HG03139 (cell line): ENCODE measurements around the gene MLX.
"Not testable (repeated sequence)": the region's sequence is repeated elsewhere in the genome, so short reads cannot be mapped to it uniquely, and the experiment has no call there.

ENCODE experiments used
- ATAC-seq: cut with Tn5 transposase; IDR thresholded peaks from one replicate; pipeline ENCODE4 v1.9.1; 2021; ENCODE audit not compliant: unreplicated experiment

MLX gene

GRCh38 chr17:42536048-42536371 is 30.9 kb upstream of the MLX start, which contains the start of gene NAGLU:
NAGLU (plus strand) TSS chr17:42536241; CDS start chr17:42536273, 32 bp downstream.
- peak; percentile 72 for ATAC-seq

- peak; percentile 41 for ATAC-seq
Measured at GRCh38 chr17:42536372-42537155, 30.3 kb upstream of the MLX start.

- no peak for ATAC-seq
Measured at GRCh38 chr17:42537156-42537805, 29.6 kb upstream of the MLX start.

GRCh38 chr17:42537826-42538451 is 29.0 kb upstream of the MLX start:
- no peak for ATAC-seq

- ATAC-seq, result no peak
Measured at GRCh38 chr17:42538482-42538881, 28.4 kb upstream of the MLX start.

- not testable (repeated sequence) for ATAC-seq
Measured at GRCh38 chr17:42540558-42540957, 26.3 kb upstream of the MLX start.

- no peak for ATAC-seq
Measured at GRCh38 chr17:42541041-42541833, 25.7 kb upstream of the MLX start.

- ATAC-seq, result no peak
Measured at GRCh38 chr17:42543190-42544079, 23.5 kb upstream of the MLX start.

- no peak for ATAC-seq
Measured at GRCh38 chr17:42544874-42545283, 22.0 kb upstream of the MLX start.

- not testable (repeated sequence) for ATAC-seq
Measured at GRCh38 chr17:42545755-42546505, 21.0 kb upstream of the MLX start.

GRCh38 chr17:42547001-42547461 is 19.9 kb upstream of the MLX start:
- ATAC-seq, result no peak

GRCh38 chr17:42547698-42548069 is 19.2 kb upstream of the MLX start:
- no peak for ATAC-seq

- no peak for ATAC-seq
Measured at GRCh38 chr17:42548070-42548837, 18.6 kb upstream of the MLX start.

- no peak for ATAC-seq
Measured at GRCh38 chr17:42548993-42549755, 17.7 kb upstream of the MLX start.

GRCh38 chr17:42552736-42553135 is 14.2 kb upstream of the MLX start, which contains the start of gene HSD17B1:
HSD17B1 (plus strand) TSS chr17:42552923; CDS start chr17:42552934, 11 bp downstream.
- ATAC-seq, result not testable (repeated sequence)

- ATAC-seq, result no peak
Measured at GRCh38 chr17:42553161-42553818, 13.6 kb upstream of the MLX start.

- ATAC-seq, result no peak
Measured at GRCh38 chr17:42553866-42554249, 13.0 kb upstream of the MLX start.
